IMR-90 (cell line): ENCODE data around the gene TBC1D12. TPM values are rescaled to one million over a fixed set of nuclear protein-coding genes. Genes with fewer than 3 reads are reported as not detected.

Experiments used
- ATAC-seq: fragments of 200-7000 bp; cut with Tn5 transposase; 2 replicates; pipeline ENCODE4 v1.9.1; 2020; ENCODE audit warnings: low read depth, mild to moderate bottlenecking, moderate library complexity
- BruUV-seq: library from RNA; stranded (reverse); fragments of 400-500 nt; replicated peaks from 2 replicates; lab custom pipeline; 2021; lab: Mats Ljungman, UMichigan
- CTCF ChIA-PET: fragments of 300-600 bp; formaldehyde crosslinking; extraction: SDS; loops from one replicate; lab custom pipeline; 2021; ENCODE audit warnings: antibody characterized with exemption; lab: Yijun Ruan, JAX
- POLR2A ChIA-PET: fragments of 300-600 bp; sonication (Branson Sonifier 250); formaldehyde crosslinking; loops from one replicate; lab custom pipeline; 2022; ENCODE audit warnings: antibody characterized with exemption; ENCODE audit not compliant: unreplicated experiment; lab: Charles Lee
- DNase-seq: peaks from one replicate; pipeline ENCODE4 v3.0.0; 2013
- H2AFZ ChIP-seq: replicated peaks from 2 replicates; pipeline ENCODE3; 2013; ENCODE audit warnings: low read length, mild to moderate bottlenecking; ENCODE audit not compliant: poor library complexity
- H2AK5ac ChIP-seq: 2 replicates; pipeline ENCODE4 v1.6.1; 2013; ENCODE audit warnings: low read depth, low read length, inconsistent platforms
- H2AK9ac ChIP-seq: replicated peaks from 2 replicates; pipeline ENCODE3; 2013; ENCODE audit warnings: mild to moderate bottlenecking, low read depth, low read length, moderate library complexity; ENCODE audit not compliant: poor library complexity
- H2BK120ac ChIP-seq: 2 replicates; pipeline ENCODE4 v1.6.1; 2013; ENCODE audit warnings: low read depth, low read length, inconsistent platforms
- H2BK15ac ChIP-seq: 3 replicates; pipeline ENCODE4 v1.6.1; 2013; ENCODE audit warnings: low read depth, low read length, inconsistent platforms
- H2BK20ac ChIP-seq: 2 replicates; pipeline ENCODE4 v1.6.1; 2013; ENCODE audit warnings: low read depth, mild to moderate bottlenecking, inconsistent platforms, low read length, moderate library complexity
- H2BK5ac ChIP-seq: 2 replicates; pipeline ENCODE4 v1.6.1; 2013; ENCODE audit warnings: mild to moderate bottlenecking, low read depth, low read length, inconsistent platforms; ENCODE audit not compliant: poor library complexity, severe bottlenecking
- H3K14ac ChIP-seq: replicated peaks from 2 replicates; pipeline ENCODE4 v1.6.1; 2013; ENCODE audit warnings: low read depth, low read length, inconsistent platforms
- H3K18ac ChIP-seq: 2 replicates; pipeline ENCODE4 v1.6.1; 2013; ENCODE audit warnings: low read depth, low read length, control low read depth
- H3K23ac ChIP-seq: 2 replicates; pipeline ENCODE4 v1.6.1; 2013; ENCODE audit warnings: low read depth, low read length, inconsistent platforms
- H3K27ac ChIP-seq: 2 replicates; pipeline ENCODE4 v1.5.1; 2013; ENCODE audit warnings: mild to moderate bottlenecking, control low read depth, low read length; ENCODE audit not compliant: insufficient read depth
- H3K27me3 ChIP-seq: 2 replicates; pipeline ENCODE4 v1.6.1; 2013; ENCODE audit warnings: low read length; ENCODE audit not compliant: control insufficient read depth, insufficient read depth
- H3K36me3 ChIP-seq: 2 replicates; pipeline ENCODE4 v1.6.1; 2013; ENCODE audit warnings: low read length, mixed read lengths; ENCODE audit not compliant: control insufficient read depth, insufficient read depth
- H3K4ac ChIP-seq: 2 replicates; pipeline ENCODE4 v1.6.1; 2013; ENCODE audit warnings: low read depth, low read length, inconsistent platforms
- H3K4me1 ChIP-seq: 2 replicates; pipeline ENCODE4 v1.6.1; 2013; ENCODE audit warnings: low read length, mixed read lengths; ENCODE audit not compliant: control insufficient read depth, insufficient read depth
- H3K4me2 ChIP-seq: 2 replicates; pipeline ENCODE4 v1.6.1; 2013; ENCODE audit warnings: low read depth, mild to moderate bottlenecking, control low read depth, low read length, moderate library complexity
- H3K4me3 ChIP-seq: 2 replicates; pipeline ENCODE4 v1.5.1; 2013; ENCODE audit warnings: low read depth, mild to moderate bottlenecking, control low read depth, low read length, moderate library complexity; ENCODE audit not compliant: insufficient read depth
- H3K56ac ChIP-seq: 2 replicates; pipeline ENCODE4 v1.6.1; 2013; ENCODE audit warnings: low read length, inconsistent platforms; ENCODE audit not compliant: insufficient read depth; ENCODE audit errors: extremely low read depth
- H3K79me1 ChIP-seq, 2 experiments: 2 replicates each; pipeline ENCODE4 v1.6.1; 2013; ENCODE audit warnings: low read length in 2 of 2, inconsistent platforms in 1 of 2, low read depth in 1 of 2
- H3K9ac ChIP-seq: 2 replicates; pipeline ENCODE4 v1.6.1; 2013; ENCODE audit warnings: low read depth, low read length, control low read depth
- H3K9me1 ChIP-seq: 2 replicates; pipeline ENCODE4 v1.6.1; 2013; ENCODE audit warnings: low read length, inconsistent platforms; ENCODE audit not compliant: insufficient read depth
- H3K9me3 ChIP-seq: 2 replicates; pipeline ENCODE4 v1.6.1; 2013; ENCODE audit warnings: low read length; ENCODE audit not compliant: control insufficient read depth, insufficient read depth
- H4K20me1 ChIP-seq: 2 replicates; pipeline ENCODE4 v1.6.1; 2013; ENCODE audit warnings: low read length, inconsistent platforms; ENCODE audit not compliant: insufficient read depth
- H4K5ac ChIP-seq: 2 replicates; pipeline ENCODE4 v1.6.1; 2013; ENCODE audit warnings: mild to moderate bottlenecking, low read depth, low read length, control low read depth
- H4K8ac ChIP-seq, 2 experiments: 2 replicates each; pipeline ENCODE4 v1.6.1; 2013; ENCODE audit warnings: low read depth in 2 of 2, low read length in 2 of 2, control low read depth in 1 of 2, inconsistent platforms in 1 of 2
- H4K91ac ChIP-seq: 2 replicates; pipeline ENCODE4 v1.6.1; 2013; ENCODE audit warnings: low read depth, low read length, inconsistent platforms; ENCODE audit not compliant: insufficient read depth
- MAFK ChIP-seq: IDR thresholded peaks from 2 replicates; pipeline ENCODE4 v1.6.1; 2012; ENCODE audit warnings: low read depth, low read length, improper control_type of control experiment
- RAD21 ChIP-seq: IDR thresholded peaks from 2 replicates; pipeline ENCODE4 v1.6.1; 2012; ENCODE audit warnings: low read length, improper control_type of control experiment
- RCOR1 ChIP-seq: IDR thresholded peaks from 2 replicates; pipeline ENCODE4 v1.6.1; 2012; ENCODE audit warnings: mild to moderate bottlenecking, low read length, improper control_type of control experiment; ENCODE audit not compliant: insufficient replicate concordance
- RFX5 ChIP-seq: IDR thresholded peaks from 2 replicates; pipeline ENCODE4 v1.8.0; 2012; ENCODE audit warnings: low read depth, mild to moderate bottlenecking, low read length, moderate library complexity
- WGBS, 2 experiments: methylation state at CpG; one replicate each; pipeline versions ENCODE4 v1.1.5 to v1.1.7; 2013; ENCODE audit warnings: missing lambda C conversion rate in 2 of 2; ENCODE audit not compliant: insufficient read length in 1 of 2; ENCODE audit errors: extremely low coverage in 2 of 2; 5-methylcytosine and 5-hydroxymethylcytosine counted together
- dilution Hi-C: fragments of 300-500 bp; cut with HindIII; formaldehyde crosslinking; loops from one replicate; pipeline ENCODE4 v1.14.3; 2018; ENCODE audit warnings: low sequenced_read_pairs; ENCODE audit not compliant: unreplicated experiment
- in situ Hi-C: fragments of 300-500 bp; cut with MboI; formaldehyde crosslinking; loops from 3 replicates; pipeline ENCODE4 v1.14.3; 2019; ENCODE audit warnings: low sequenced_read_pairs, inconsistent platforms, mixed read lengths
- intact Hi-C: fragments of 100-400 bp; cut with micrococcal nuclease; formaldehyde crosslinking; loops from 2 replicates; pipeline ENCODE4 v1.10.0; 2022
- polyA plus RNA-seq, 3 experiments: library from polyadenylated mRNA; depleted of rRNA; stranded (reverse); fragments of >200 nt; gene quantifications; 2 replicates each; pipeline ENCODE4 v1.2.3, GENCODE V29; 2012; ENCODE audit warnings: low replicate concordance in 1 of 3
- total RNA-seq: library from RNA; depleted of rRNA; stranded (reverse); fragments of >200 nt; gene quantifications from 2 replicates; pipeline ENCODE4 v1.2.3, GENCODE V29; 2012
- TF ChIP-seq, protein P1 (sequence below): conservative IDR thresholded peaks from 2 replicates; pipeline ENCODE4 v1.5.1; 2012; ENCODE audit warnings: mild to moderate bottlenecking, low read depth, low read length, improper control_type of control experiment

The TBC1D12 gene
- total and polyA plus RNA-seq, 2 of the 4 experiments (the other 2 are of a cell fraction): 1.9 to 5.4 TPM

DNA sequence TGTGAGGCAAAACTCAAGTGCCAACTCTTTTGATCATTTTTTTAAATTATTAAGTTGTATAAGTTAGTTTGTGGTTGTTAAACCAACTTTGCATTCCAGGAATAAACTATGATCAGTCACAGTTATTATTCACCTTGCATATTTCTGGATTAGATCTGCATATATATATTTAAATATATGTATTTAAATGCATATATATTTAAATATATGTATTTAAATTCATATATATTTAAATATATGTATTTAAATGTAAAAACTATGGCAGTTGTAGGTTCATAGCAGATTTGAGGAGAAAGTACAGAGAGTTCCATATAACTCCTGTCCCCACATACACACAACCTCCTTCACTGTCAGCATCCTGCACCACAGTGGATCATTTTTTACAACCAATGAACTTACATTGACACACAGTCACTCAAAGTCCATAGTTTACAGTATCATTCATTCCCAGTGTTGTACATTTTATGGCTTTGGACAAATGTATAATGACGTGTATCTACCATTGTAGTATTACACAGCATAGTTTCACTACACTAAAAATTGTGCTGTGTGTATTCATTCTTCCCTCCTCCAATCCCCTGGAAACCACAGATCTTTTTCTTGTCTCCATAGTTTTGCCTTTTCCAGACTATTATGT lies 49.7 kb downstream of the TBC1D12 start:
- DNase-seq (no peak), ATAC-seq (no peak)
- H3K18ac ChIP-seq: no peak overlapping the region
- H3K27ac ChIP-seq: no peak overlapping the region
- no peak overlapping the region for H2BK20ac ChIP-seq
- H2AK9ac ChIP-seq: no peak overlapping the region
- H2BK120ac ChIP-seq: no peak overlapping the region
- no peak overlapping the region for H2AFZ ChIP-seq
- no peak overlapping the region for H2AK5ac ChIP-seq
- no peak overlapping the region for H3K14ac ChIP-seq
- in situ Hi-C loops: no loop called here
- H3K9me1 ChIP-seq: no peaks in the 10 kb centered on the region
- TF ChIP-seq RFX5 (no peak), RCOR1 (no peak), RAD21 (no peak), MAFK (no peak)
- TF ChIP-seq, protein P1, sequence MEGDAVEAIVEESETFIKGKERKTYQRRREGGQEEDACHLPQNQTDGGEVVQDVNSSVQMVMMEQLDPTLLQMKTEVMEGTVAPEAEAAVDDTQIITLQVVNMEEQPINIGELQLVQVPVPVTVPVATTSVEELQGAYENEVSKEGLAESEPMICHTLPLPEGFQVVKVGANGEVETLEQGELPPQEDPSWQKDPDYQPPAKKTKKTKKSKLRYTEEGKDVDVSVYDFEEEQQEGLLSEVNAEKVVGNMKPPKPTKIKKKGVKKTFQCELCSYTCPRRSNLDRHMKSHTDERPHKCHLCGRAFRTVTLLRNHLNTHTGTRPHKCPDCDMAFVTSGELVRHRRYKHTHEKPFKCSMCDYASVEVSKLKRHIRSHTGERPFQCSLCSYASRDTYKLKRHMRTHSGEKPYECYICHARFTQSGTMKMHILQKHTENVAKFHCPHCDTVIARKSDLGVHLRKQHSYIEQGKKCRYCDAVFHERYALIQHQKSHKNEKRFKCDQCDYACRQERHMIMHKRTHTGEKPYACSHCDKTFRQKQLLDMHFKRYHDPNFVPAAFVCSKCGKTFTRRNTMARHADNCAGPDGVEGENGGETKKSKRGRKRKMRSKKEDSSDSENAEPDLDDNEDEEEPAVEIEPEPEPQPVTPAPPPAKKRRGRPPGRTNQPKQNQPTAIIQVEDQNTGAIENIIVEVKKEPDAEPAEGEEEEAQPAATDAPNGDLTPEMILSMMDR: no peak
- H3K56ac ChIP-seq: no peak overlapping the region
- intact Hi-C loops: no loop called here
- H3K9me3 ChIP-seq: peaks cover 3% of the 10 kb centered on the region; the same call in 1 of the 2 replicates
- no peaks in the 10 kb centered on the region for H3K36me3 ChIP-seq
- no CpG with 5 or more reads among the region's 1 CpG for WGBS, 2 experiments
- no peak overlapping the region for H2BK15ac ChIP-seq
- H3K27me3 ChIP-seq: no peaks in the 10 kb centered on the region
- H4K5ac ChIP-seq: no peak overlapping the region
- H3K79me1 ChIP-seq: peaks cover 0 to 5% of the 10 kb centered on the region in 2 experiments; a peak in 1 of 4 replicates
- H4K91ac ChIP-seq: no peak overlapping the region
- H4K8ac ChIP-seq: no peak overlapping the region
- no peak overlapping the region for H3K4me3 ChIP-seq
- no peak overlapping the region for H3K4ac ChIP-seq
- no peak overlapping the region for H2BK5ac ChIP-seq
- POLR2A ChIA-PET: no interaction called here
- H3K4me1 ChIP-seq: no peaks in the 10 kb centered on the region
- H4K20me1 ChIP-seq: no peaks in the 10 kb centered on the region
- no TSS peak for BruUV-seq
- CTCF ChIA-PET: no interaction called here
- H3K9ac ChIP-seq: no peak overlapping the region
- no peak overlapping the region for H3K4me2 ChIP-seq
- dilution Hi-C loops: no loop called here
- no peak overlapping the region for H3K23ac ChIP-seq
